WTC11 (cell line): Measurements from ENCODE around the gene AVL9. TPM values are rescaled to one million over a fixed set of nuclear protein-coding genes. Genes with fewer than 3 reads are reported as not detected.

ENCODE experiments used
- ATAC-seq: fragments of 200-7000 bp; cut with Tn5 transposase; 2 replicates; pipeline ENCODE4 v1.10.0; 2021; ENCODE audit warnings: mild to moderate bottlenecking, moderate library complexity
- CTCF ChIA-PET: fragments of 300-600 bp; sonication (Branson Sonifier 250); formaldehyde crosslinking; loops from one replicate; lab custom pipeline; 2021; ENCODE audit warnings: antibody characterized with exemption; lab: Charles Lee
- POLR2A ChIA-PET: fragments of 350-600 bp; sonication (Branson Sonifier 250); formaldehyde crosslinking; loops from one replicate; lab custom pipeline; 2021; ENCODE audit warnings: antibody characterized with exemption; lab: Charles Lee
- DNase-seq: peaks from one replicate; pipeline ENCODE4 v3.0.0; 2021; ENCODE audit warnings: low spot score
- H3K27ac Mint-ChIP-seq: 2 replicates; pipeline ENCODE4 v1.8.0; 2021; ENCODE audit warnings: mixed read lengths
- H3K27me3 Mint-ChIP-seq: 2 replicates; pipeline ENCODE4 v1.8.0; 2021; ENCODE audit warnings: low read depth, mild to moderate bottlenecking, moderate library complexity, mixed read lengths
- H3K36me3 Mint-ChIP-seq: 2 replicates; pipeline ENCODE4 v1.8.0; 2021; ENCODE audit warnings: mixed read lengths
- H3K4me1 Mint-ChIP-seq: 2 replicates; pipeline ENCODE4 v1.8.0; 2022; ENCODE audit warnings: mixed read lengths
- H3K4me3 Mint-ChIP-seq: 2 replicates; pipeline ENCODE4 v1.8.0; 2021; ENCODE audit warnings: mild to moderate bottlenecking, moderate library complexity, mixed read lengths
- H3K9me3 Mint-ChIP-seq: 2 replicates; pipeline ENCODE4 v1.8.0; 2021; ENCODE audit warnings: mixed read lengths
- ATF1 ChIP-seq: sonication (generic); formaldehyde crosslinking; IDR thresholded peaks from 2 replicates; pipeline ENCODE4 v1.8.1; 2023; ENCODE audit warnings: mild to moderate bottlenecking, moderate library complexity, missing genetic modification reagents
- ATF3 ChIP-seq: sonication (generic); formaldehyde crosslinking; conservative IDR thresholded peaks from 2 replicates; pipeline ENCODE4 v1.8.1; 2022; ENCODE audit warnings: mild to moderate bottlenecking, missing genetic modification reagents
- ATF6 ChIP-seq: sonication (generic); formaldehyde crosslinking; IDR thresholded peaks from 2 replicates; pipeline ENCODE4 v1.8.1; 2023; ENCODE audit warnings: mild to moderate bottlenecking, missing genetic modification reagents
- CBFB ChIP-seq: sonication (generic); formaldehyde crosslinking; IDR thresholded peaks from 2 replicates; pipeline ENCODE4 v1.8.1; 2022; ENCODE audit warnings: mild to moderate bottlenecking, low read depth, missing genetic modification reagents
- CREM ChIP-seq: sonication (generic); formaldehyde crosslinking; IDR thresholded peaks from 2 replicates; pipeline ENCODE4 v1.8.1; 2022; ENCODE audit warnings: mild to moderate bottlenecking, missing genetic modification reagents, moderate library complexity
- ESRRA ChIP-seq: sonication (generic); formaldehyde crosslinking; IDR thresholded peaks from 2 replicates; pipeline ENCODE4 v1.8.1; 2022; ENCODE audit warnings: mild to moderate bottlenecking, missing genetic modification reagents, borderline replicate concordance
- ETV6 ChIP-seq: sonication (generic); formaldehyde crosslinking; IDR thresholded peaks from 2 replicates; pipeline ENCODE4 v1.8.1; 2022; ENCODE audit warnings: mild to moderate bottlenecking, missing genetic modification reagents
- FOXP4 ChIP-seq: sonication (generic); formaldehyde crosslinking; IDR thresholded peaks from 2 replicates; pipeline ENCODE4 v1.8.0; 2022; ENCODE audit warnings: mild to moderate bottlenecking, missing genetic modification reagents
- IRF2 ChIP-seq: sonication (generic); formaldehyde crosslinking; IDR thresholded peaks from 2 replicates; pipeline ENCODE4 v1.8.0; 2022; ENCODE audit warnings: low read depth, missing genetic modification reagents, borderline replicate concordance
- JUN ChIP-seq: sonication (generic); formaldehyde crosslinking; IDR thresholded peaks from 2 replicates; pipeline ENCODE4 v1.8.0; 2023; ENCODE audit warnings: mild to moderate bottlenecking, missing genetic modification reagents
- KAT7 ChIP-seq: sonication (generic); formaldehyde crosslinking; IDR thresholded peaks from 2 replicates; pipeline ENCODE4 v1.8.1; 2023; ENCODE audit warnings: missing genetic modification reagents, mild to moderate bottlenecking, borderline replicate concordance
- NFYB ChIP-seq: sonication (generic); formaldehyde crosslinking; conservative IDR thresholded peaks from 2 replicates; pipeline ENCODE4 v1.8.0; 2022; ENCODE audit warnings: low read depth, missing genetic modification reagents
- NR2C2 ChIP-seq: sonication (generic); formaldehyde crosslinking; IDR thresholded peaks from 2 replicates; pipeline ENCODE4 v1.8.0; 2022; ENCODE audit warnings: mild to moderate bottlenecking, missing genetic modification reagents
- SOX15 ChIP-seq: fragments of 250-450 bp; sonication (Bioruptor Pico); IDR thresholded peaks from 2 replicates; pipeline ENCODE4 v1.9.0; 2021; ENCODE audit warnings: mild to moderate bottlenecking
- SP1 ChIP-seq: sonication (generic); formaldehyde crosslinking; conservative IDR thresholded peaks from 2 replicates; pipeline ENCODE4 v1.8.1; 2022; ENCODE audit warnings: missing genetic modification reagents
- TP53 ChIP-seq: sonication (generic); formaldehyde crosslinking; IDR thresholded peaks from 2 replicates; pipeline ENCODE4 v1.8.1; 2023; ENCODE audit warnings: mild to moderate bottlenecking, missing genetic modification reagents
- USF2 ChIP-seq: sonication (generic); formaldehyde crosslinking; IDR thresholded peaks from 2 replicates; pipeline ENCODE4 v1.8.1; 2023; ENCODE audit warnings: mild to moderate bottlenecking, missing genetic modification reagents, moderate library complexity
- ZBTB21 ChIP-seq: sonication (generic); formaldehyde crosslinking; IDR thresholded peaks from 2 replicates; pipeline ENCODE4 v1.8.1; 2023; ENCODE audit warnings: mild to moderate bottlenecking, missing genetic modification reagents, borderline replicate concordance
- ZNF121 ChIP-seq: sonication (generic); formaldehyde crosslinking; IDR thresholded peaks from 2 replicates; pipeline ENCODE4 v1.8.0; 2023; ENCODE audit warnings: missing genetic modification reagents
- ZNF317 ChIP-seq: sonication (generic); formaldehyde crosslinking; IDR thresholded peaks from 2 replicates; pipeline ENCODE4 v1.8.1; 2023; ENCODE audit warnings: low read depth, mild to moderate bottlenecking, moderate library complexity, missing genetic modification reagents, borderline replicate concordance
- ZNF425 ChIP-seq: fragments of 250-450 bp; sonication (Bioruptor Pico); conservative IDR thresholded peaks from 2 replicates; pipeline ENCODE4 v1.9.0; 2021; ENCODE audit warnings: mild to moderate bottlenecking
- total RNA-seq: library from RNA; stranded (reverse); gene quantifications from 3 replicates; pipeline ENCODE4 v1.2.3, GENCODE V29; 2021

Gene AVL9
- total RNA-seq, 1 experiment from 2014 or later: 55.6 TPM

- TF ChIP-seq ZNF425 (CRISPR knock-in tag) (no peak), KAT7 (CRISPR knock-in tag) (no peak), ZNF121 (CRISPR knock-in tag) (no peak), ZBTB21 (CRISPR knock-in tag) (no peak), TP53 (no peak), ESRRA (CRISPR knock-in tag) (no peak), JUN (CRISPR knock-in tag) (no peak), USF2 (CRISPR knock-in tag) (no peak)
These were observed 36.1 kb downstream of the AVL9 start (continued) for GRCh38 chr7:32531402-32531801.

GRCh38 chr7:32532086-32532485, 36.8 kb downstream of the AVL9 start:
- Mint-ChIP-seq H3K4me1 (peaks cover 66% of the 10 kb centered on the region), H3K9me3 (no peaks in the 10 kb centered on the region)
- CTCF ChIA-PET: interaction anchor here (0.6 kb wide), 1 partner anchor 9 kb away, joined by 3 read pairs; no protein-coding TSS in a partner anchor
- POLR2A ChIA-PET: interaction anchor here (1.1 kb wide), 1 partner anchor 36 kb away, joined by 4 read pairs; the partner anchor contains the start of gene AVL9
- DNase-seq: no peak
- TF ChIP-seq SOX15 (CRISPR knock-in tag): no peak
- no peak for TF ChIP-seq ATF6 (CRISPR knock-in tag)
- no peak for TF ChIP-seq CREM (CRISPR knock-in tag)
- no peak for TF ChIP-seq ETV6 (CRISPR knock-in tag)
- TF ChIP-seq KAT7 (CRISPR knock-in tag): no peak
- TF ChIP-seq SP1: no peak
- no peak for TF ChIP-seq NR2C2 (CRISPR knock-in tag)
- TF ChIP-seq ATF3 (CRISPR knock-in tag): no peak
- no peak for TF ChIP-seq ATF1 (CRISPR knock-in tag)
- TF ChIP-seq FOXP4 (CRISPR knock-in tag): no peak
- no peak for TF ChIP-seq NFYB (CRISPR knock-in tag)
- no peak for TF ChIP-seq IRF2 (CRISPR knock-in tag)
- no peak for TF ChIP-seq ZNF317 (CRISPR knock-in tag)
- no peak for TF ChIP-seq CBFB
- TF ChIP-seq, all 79 proteins: peak for 0
- H3K36me3 Mint-ChIP-seq: no peaks in the 10 kb centered on the region
- no peaks in the 10 kb centered on the region for H3K27me3 Mint-ChIP-seq
- H3K27ac Mint-ChIP-seq: peak overlapping the region; percentile 92
- ATAC-seq: no peak
- H3K4me3 Mint-ChIP-seq: no peak overlapping the region
